DOHH2 (cell line): ENCODE results near the gene LSAMP.

ENCODE experiments used
- CTCF ChIP-seq: fragments of 200-600 bp; sonication (generic); IDR thresholded peaks from one replicate; pipeline ENCODE4 v1.5.1; 2014; ENCODE audit warnings: antibody characterized with exemption, mild to moderate bottlenecking, low read depth, low read length; ENCODE audit not compliant: poor library complexity, severe bottlenecking
- EZH2phosphoT487 ChIP-seq: fragments of 200-600 bp; sonication (generic); IDR thresholded peaks from 2 replicates; pipeline ENCODE4 v1.6.1; 2017; ENCODE audit warnings: borderline replicate concordance, mild to moderate bottlenecking, antibody characterized with exemption, low read length, moderate library complexity, mixed read lengths

- TF ChIP-seq EZH2phosphoT487 (no peak), CTCF (no peak)
These were observed 2.8 kb downstream of the LSAMP start for GRCh38 chr3:116442331-116443021.
